Gastrocnemius medialis (tissue), 4 donors: Measurements from ENCODE around the gene KLHL30.

ENCODE experiments used
- CTCF ChIP-seq, 5 experiments: fragments of 450-650 bp in 3 of 5; fragments of 200-600 bp in 2 of 5; sonication (generic) in 2 of 5; IDR thresholded peaks in 4 of 5; conservative IDR thresholded peaks in 1 of 5; 1 replicate in 4 of 5; 2 replicates in 1 of 5; pipeline ENCODE4 v1.5.1; 2016 to 2019; ENCODE audit warnings: antibody characterized with exemption in 5 of 5, mild to moderate bottlenecking in 3 of 5, moderate library complexity in 3 of 5
- POLR2A ChIP-seq, 2 donors: fragments of 450-650 bp; IDR thresholded peaks; one replicate each; pipeline ENCODE4 v1.6.1; 2017; ENCODE audit warnings: antibody characterized with exemption in 2 of 2, mild to moderate bottlenecking in 2 of 2, moderate library complexity in 2 of 2

- TF ChIP-seq CTCF (IDR thresholded peaks at IDR 0.05 in 4 of 5, conservative IDR thresholded peaks at IDR 0.05 in 1 of 5): no peak
- TF ChIP-seq POLR2A (IDR thresholded peaks at IDR 0.05): no peak
Observed at GRCh38 chr2:238190445-238190844, 52.0 kb downstream of the KLHL30 start.
